HepG2 (cell line): ENCODE results near the gene HAUS1. TPM values are rescaled to one million over a fixed set of nuclear protein-coding genes. Genes with fewer than 3 reads are reported as not detected.

Source experiments
- GATA4 ChIP-seq: sonication (generic); IDR thresholded peaks from 2 replicates; pipeline ENCODE4 v1.6.1; 2016; ENCODE audit warnings: antibody characterized with exemption, low read depth, borderline replicate concordance
- HMGA1 ChIP-seq: sonication (generic); formaldehyde crosslinking; conservative IDR thresholded peaks from 2 replicates; pipeline ENCODE4 v1.4.0; 2020; ENCODE audit warnings: missing genetic modification reagents
- MED1 ChIP-seq: sonication (generic); formaldehyde crosslinking; IDR thresholded peaks from 2 replicates; pipeline ENCODE4 v1.4.0; 2020; ENCODE audit warnings: missing genetic modification reagents
- TBP ChIP-seq: sonication (generic); formaldehyde crosslinking; IDR thresholded peaks from 2 replicates; pipeline ENCODE4 v1.5.0; 2020; ENCODE audit warnings: missing genetic modification reagents
- TEAD3 ChIP-seq: optimal IDR thresholded peaks from 2 replicates; pipeline ENCODE3; 2016; ENCODE audit warnings: borderline replicate concordance
- WIZ ChIP-seq: sonication (generic); formaldehyde crosslinking; IDR thresholded peaks from 2 replicates; pipeline ENCODE4 v1.5.1; 2020; ENCODE audit warnings: mild to moderate bottlenecking, missing genetic modification reagents
- ZBTB14 ChIP-seq: sonication (generic); formaldehyde crosslinking; IDR thresholded peaks from 2 replicates; pipeline ENCODE4 v1.4.0; 2020; ENCODE audit warnings: missing genetic modification reagents
- ZFP36L1 ChIP-seq: sonication (generic); formaldehyde crosslinking; IDR thresholded peaks from 2 replicates; pipeline ENCODE4 v1.8.0; 2022; ENCODE audit warnings: mild to moderate bottlenecking, missing genetic modification reagents, moderate library complexity
- ZNF12 ChIP-seq: sonication (generic); formaldehyde crosslinking; IDR thresholded peaks from 2 replicates; pipeline ENCODE4 v1.5.0; 2020; ENCODE audit warnings: missing genetic modification reagents
- ZNF343 ChIP-seq: sonication (generic); formaldehyde crosslinking; IDR thresholded peaks from 2 replicates; pipeline ENCODE4 v1.4.0; 2020; ENCODE audit warnings: mild to moderate bottlenecking, missing genetic modification reagents
- ZNF550 ChIP-seq: sonication (generic); formaldehyde crosslinking; IDR thresholded peaks from 2 replicates; pipeline ENCODE4 v1.4.0; 2020; ENCODE audit warnings: mild to moderate bottlenecking, missing genetic modification reagents, borderline replicate concordance
- ZNF589 ChIP-seq: sonication (generic); formaldehyde crosslinking; conservative IDR thresholded peaks from 2 replicates; pipeline ENCODE4 v1.8.0; 2022; ENCODE audit warnings: mild to moderate bottlenecking, moderate library complexity, missing genetic modification reagents
- ZNF782 ChIP-seq: sonication (generic); formaldehyde crosslinking; IDR thresholded peaks from 2 replicates; pipeline ENCODE4 v1.4.0; 2020; ENCODE audit warnings: missing genetic modification reagents, mild to moderate bottlenecking, borderline replicate concordance
- ZNF883 ChIP-seq: sonication (generic); formaldehyde crosslinking; IDR thresholded peaks from 2 replicates; pipeline ENCODE4 v1.5.1; 2020; ENCODE audit warnings: mild to moderate bottlenecking, missing genetic modification reagents; ENCODE audit errors: not compliant biosample characterization
- polyA plus RNA-seq, 8 experiments: library from polyadenylated mRNA; depleted of rRNA in 3 of 8; stranded (reverse) in 7 of 8; unstranded in 1 of 8; fragments of >200 nt; fragmentation: Illumina TruSeq in 4 of 8; extraction: Trizol in 4 of 8; gene quantifications; 2 replicates each; pipeline versions ENCODE4 v1.2.1 to v1.2.3, GENCODE V29; 2011 to 2016; ENCODE audit warnings: low read depth in 4 of 8, missing spikeins in 1 of 8, mixed read lengths in 1 of 8; ENCODE audit not compliant: insufficient read depth in 1 of 8
- total RNA-seq, 5 experiments: library from RNA; depleted of rRNA; stranded (reverse); fragments of >200 nt; fragmentation: Illumina TruSeq; extraction: Trizol; gene quantifications; 2 replicates each; pipeline ENCODE4 v1.2.3, GENCODE V29; 2016; ENCODE audit warnings: low read depth in 1 of 5
- TF ChIP-seq, protein P1 (sequence below): sonication (generic); formaldehyde crosslinking; IDR thresholded peaks from 2 replicates; pipeline ENCODE4 v1.4.0; 2020; ENCODE audit warnings: mild to moderate bottlenecking, missing genetic modification reagents
- TF ChIP-seq, protein P2 (sequence below): sonication (generic); formaldehyde crosslinking; IDR thresholded peaks from 2 replicates; pipeline ENCODE4 v1.4.0; 2020; ENCODE audit warnings: missing genetic modification reagents, borderline replicate concordance

The HAUS1 gene
- total and polyA plus RNA-seq, 2 of the 13 experiments (the other 11 are each of a cell fraction or from before 2014, with no cell fraction given) = 20.6 to 59.2 TPM

- TF ChIP-seq, protein P1, sequence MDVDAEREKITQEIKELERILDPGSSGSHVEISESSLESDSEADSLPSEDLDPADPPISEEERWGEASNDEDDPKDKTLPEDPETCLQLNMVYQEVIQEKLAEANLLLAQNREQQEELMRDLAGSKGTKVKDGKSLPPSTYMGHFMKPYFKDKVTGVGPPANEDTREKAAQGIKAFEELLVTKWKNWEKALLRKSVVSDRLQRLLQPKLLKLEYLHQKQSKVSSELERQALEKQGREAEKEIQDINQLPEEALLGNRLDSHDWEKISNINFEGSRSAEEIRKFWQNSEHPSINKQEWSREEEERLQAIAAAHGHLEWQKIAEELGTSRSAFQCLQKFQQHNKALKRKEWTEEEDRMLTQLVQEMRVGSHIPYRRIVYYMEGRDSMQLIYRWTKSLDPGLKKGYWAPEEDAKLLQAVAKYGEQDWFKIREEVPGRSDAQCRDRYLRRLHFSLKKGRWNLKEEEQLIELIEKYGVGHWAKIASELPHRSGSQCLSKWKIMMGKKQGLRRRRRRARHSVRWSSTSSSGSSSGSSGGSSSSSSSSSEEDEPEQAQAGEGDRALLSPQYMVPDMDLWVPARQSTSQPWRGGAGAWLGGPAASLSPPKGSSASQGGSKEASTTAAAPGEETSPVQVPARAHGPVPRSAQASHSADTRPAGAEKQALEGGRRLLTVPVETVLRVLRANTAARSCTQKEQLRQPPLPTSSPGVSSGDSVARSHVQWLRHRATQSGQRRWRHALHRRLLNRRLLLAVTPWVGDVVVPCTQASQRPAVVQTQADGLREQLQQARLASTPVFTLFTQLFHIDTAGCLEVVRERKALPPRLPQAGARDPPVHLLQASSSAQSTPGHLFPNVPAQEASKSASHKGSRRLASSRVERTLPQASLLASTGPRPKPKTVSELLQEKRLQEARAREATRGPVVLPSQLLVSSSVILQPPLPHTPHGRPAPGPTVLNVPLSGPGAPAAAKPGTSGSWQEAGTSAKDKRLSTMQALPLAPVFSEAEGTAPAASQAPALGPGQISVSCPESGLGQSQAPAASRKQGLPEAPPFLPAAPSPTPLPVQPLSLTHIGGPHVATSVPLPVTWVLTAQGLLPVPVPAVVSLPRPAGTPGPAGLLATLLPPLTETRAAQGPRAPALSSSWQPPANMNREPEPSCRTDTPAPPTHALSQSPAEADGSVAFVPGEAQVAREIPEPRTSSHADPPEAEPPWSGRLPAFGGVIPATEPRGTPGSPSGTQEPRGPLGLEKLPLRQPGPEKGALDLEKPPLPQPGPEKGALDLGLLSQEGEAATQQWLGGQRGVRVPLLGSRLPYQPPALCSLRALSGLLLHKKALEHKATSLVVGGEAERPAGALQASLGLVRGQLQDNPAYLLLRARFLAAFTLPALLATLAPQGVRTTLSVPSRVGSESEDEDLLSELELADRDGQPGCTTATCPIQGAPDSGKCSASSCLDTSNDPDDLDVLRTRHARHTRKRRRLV (CRISPR knock-in tag) = no peak
- TF ChIP-seq, protein P2, sequence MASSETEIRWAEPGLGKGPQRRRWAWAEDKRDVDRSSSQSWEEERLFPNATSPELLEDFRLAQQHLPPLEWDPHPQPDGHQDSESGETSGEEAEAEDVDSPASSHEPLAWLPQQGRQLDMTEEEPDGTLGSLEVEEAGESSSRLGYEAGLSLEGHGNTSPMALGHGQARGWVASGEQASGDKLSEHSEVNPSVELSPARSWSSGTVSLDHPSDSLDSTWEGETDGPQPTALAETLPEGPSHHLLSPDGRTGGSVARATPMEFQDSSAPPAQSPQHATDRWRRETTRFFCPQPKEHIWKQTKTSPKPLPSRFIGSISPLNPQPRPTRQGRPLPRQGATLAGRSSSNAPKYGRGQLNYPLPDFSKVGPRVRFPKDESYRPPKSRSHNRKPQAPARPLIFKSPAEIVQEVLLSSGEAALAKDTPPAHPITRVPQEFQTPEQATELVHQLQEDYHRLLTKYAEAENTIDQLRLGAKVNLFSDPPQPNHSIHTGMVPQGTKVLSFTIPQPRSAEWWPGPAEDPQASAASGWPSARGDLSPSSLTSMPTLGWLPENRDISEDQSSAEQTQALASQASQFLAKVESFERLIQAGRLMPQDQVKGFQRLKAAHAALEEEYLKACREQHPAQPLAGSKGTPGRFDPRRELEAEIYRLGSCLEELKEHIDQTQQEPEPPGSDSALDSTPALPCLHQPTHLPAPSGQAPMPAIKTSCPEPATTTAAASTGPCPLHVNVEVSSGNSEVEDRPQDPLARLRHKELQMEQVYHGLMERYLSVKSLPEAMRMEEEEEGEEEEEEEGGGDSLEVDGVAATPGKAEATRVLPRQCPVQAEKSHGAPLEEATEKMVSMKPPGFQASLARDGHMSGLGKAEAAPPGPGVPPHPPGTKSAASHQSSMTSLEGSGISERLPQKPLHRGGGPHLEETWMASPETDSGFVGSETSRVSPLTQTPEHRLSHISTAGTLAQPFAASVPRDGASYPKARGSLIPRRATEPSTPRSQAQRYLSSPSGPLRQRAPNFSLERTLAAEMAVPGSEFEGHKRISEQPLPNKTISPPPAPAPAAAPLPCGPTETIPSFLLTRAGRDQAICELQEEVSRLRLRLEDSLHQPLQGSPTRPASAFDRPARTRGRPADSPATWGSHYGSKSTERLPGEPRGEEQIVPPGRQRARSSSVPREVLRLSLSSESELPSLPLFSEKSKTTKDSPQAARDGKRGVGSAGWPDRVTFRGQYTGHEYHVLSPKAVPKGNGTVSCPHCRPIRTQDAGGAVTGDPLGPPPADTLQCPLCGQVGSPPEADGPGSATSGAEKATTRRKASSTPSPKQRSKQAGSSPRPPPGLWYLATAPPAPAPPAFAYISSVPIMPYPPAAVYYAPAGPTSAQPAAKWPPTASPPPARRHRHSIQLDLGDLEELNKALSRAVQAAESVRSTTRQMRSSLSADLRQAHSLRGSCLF = no peak
- TF ChIP-seq ZFP36L1 (CRISPR knock-in tag) = no peak; the same call in 1 of the 2 replicates
- TF ChIP-seq ZNF343 = peak; percentile 4
- TF ChIP-seq HMGA1 (CRISPR knock-in tag) = no peak
- TF ChIP-seq ZNF12 (CRISPR knock-in tag) = no peak
- no peak for TF ChIP-seq ZNF550
- peak; percentile 58 for TF ChIP-seq MED1 (CRISPR knock-in tag)
- peak; percentile 55 for TF ChIP-seq TEAD3 (CRISPR knock-in tag)
- no peak; the same call in 1 of the 2 replicates for TF ChIP-seq ZNF589 (CRISPR knock-in tag)
- TF ChIP-seq WIZ (CRISPR knock-in tag) = peak; percentile 46; the same call in 1 of the 2 replicates
- TF ChIP-seq ZNF782 (CRISPR knock-in tag) = no peak; the same call in 1 of the 2 replicates
- TF ChIP-seq TBP (CRISPR knock-in tag) = 0 out of 2 replicates have a peak, but pooled peaks have one; percentile 3
- no peak; the same call in 1 of the 2 replicates for TF ChIP-seq ZBTB14 (CRISPR knock-in tag)
- peak; percentile 87 for TF ChIP-seq ZNF883 (CRISPR knock-in tag)
- no peak for TF ChIP-seq GATA4
Measured at GRCh38 chr18:46173393-46174341, 69.5 kb downstream of the HAUS1 start (continued).
